HepG2 (cell line): ENCODE data around the gene TRANK1. TPM values are rescaled to one million over a fixed set of nuclear protein-coding genes. Genes with fewer than 3 reads are reported as not detected.

Source experiments
- ATAC-seq: fragments of 200-7000 bp; cut with Tn5 transposase; 3 replicates; pipeline ENCODE4 v1.9.1; 2020; ENCODE audit warnings: mild to moderate bottlenecking, moderate library complexity
- BruUV-seq: library from RNA; stranded (reverse); fragments of 400-500 nt; replicated peaks from 2 replicates; lab custom pipeline; 2021; lab: Mats Ljungman, UMichigan
- CTCF ChIA-PET: fragments of 300-600 bp; formaldehyde crosslinking; extraction: SDS; loops from one replicate; lab custom pipeline; 2021; ENCODE audit warnings: low total read pairs, inconsistent platforms, low intra/inter-chr PET ratio; lab: Yijun Ruan, JAX
- POLR2A ChIA-PET: fragments of 350-600 bp; sonication (Branson Sonifier 250); formaldehyde crosslinking; loops from one replicate; lab custom pipeline; 2020; ENCODE audit warnings: antibody characterized with exemption, inconsistent platforms; lab: Yijun Ruan, JAX
- DNase-seq: peaks from one replicate; pipeline ENCODE4 v3.0.0-alpha.2; 2015; ENCODE audit warnings: low spot score
- FAIRE-seq: peaks from 3 replicates; lab custom pipeline; 2011; peaks lifted over from hg19 to GRCh38; lab: Jason Lieb, UNC
- H2AFZ ChIP-seq: one replicate; pipeline ENCODE4 v1.6.1; 2011; ENCODE audit warnings: low read length, inconsistent platforms
- H3K27ac ChIP-seq: fragments of 300-600 bp; 3 replicates; pipeline ENCODE4 v1.8.0; 2011; ENCODE audit warnings: mixed run types, mild to moderate bottlenecking, mixed read lengths, low read length, inconsistent platforms; ENCODE audit not compliant: insufficient read depth; ENCODE audit errors: extremely low read length
- H3K27me3 ChIP-seq, 2 experiments: fragments of 200-600 bp in 1 of 2; 2 replicates in 1 of 2; 3 replicates in 1 of 2; pipeline versions ENCODE4 v1.6.0 to v1.8.0; 2011; ENCODE audit warnings: low read length in 2 of 2, mild to moderate bottlenecking in 2 of 2, moderate library complexity in 2 of 2, inconsistent platforms in 1 of 2; ENCODE audit not compliant: insufficient read depth in 2 of 2, control insufficient read depth in 1 of 2
- H3K36me3 ChIP-seq, 2 experiments: fragments of 200-600 bp in 1 of 2; replicated peaks in 1 of 2; 2 replicates in 1 of 2; 3 replicates in 1 of 2; pipeline versions ENCODE4 v1.5.1 to v1.8.0; 2011; ENCODE audit warnings: low read length in 2 of 2, inconsistent platforms in 1 of 2; ENCODE audit not compliant: insufficient read depth in 2 of 2, control insufficient read depth in 1 of 2
- H3K4me1 ChIP-seq: 2 replicates; pipeline ENCODE4 v1.5.1; 2012; ENCODE audit warnings: low read length, inconsistent platforms; ENCODE audit not compliant: insufficient read depth
- H3K4me2 ChIP-seq: 2 replicates; pipeline ENCODE4 v1.6.0; 2011; ENCODE audit warnings: low read depth, low read length, inconsistent platforms
- H3K4me3 ChIP-seq, 3 experiments: fragments of 200-600 bp in 1 of 3; sonication (generic), shearing (Covaris generic) in 1 of 3; replicated peaks in 1 of 3; 2 replicates each; pipeline ENCODE4 v1.5.1; 2011 to 2016; ENCODE audit warnings: low read length in 3 of 3, inconsistent platforms in 2 of 3, low read depth in 2 of 3, mild to moderate bottlenecking in 2 of 3, control low read depth in 1 of 3, mixed read lengths in 1 of 3; ENCODE audit not compliant: insufficient read depth in 1 of 3
- H3K79me2 ChIP-seq: one replicate; pipeline ENCODE4 v1.6.1; 2011; ENCODE audit warnings: low read length, inconsistent platforms; ENCODE audit not compliant: insufficient read depth
- H3K9ac ChIP-seq: 2 replicates; pipeline ENCODE4 v1.6.0; 2011; ENCODE audit warnings: mild to moderate bottlenecking, low read depth, low read length, inconsistent platforms; ENCODE audit not compliant: insufficient read depth
- H3K9me3 ChIP-seq: 2 replicates; pipeline ENCODE4 v1.5.1; 2012; ENCODE audit warnings: mild to moderate bottlenecking, low read length
- H4K20me1 ChIP-seq: 2 replicates; pipeline ENCODE4 v1.6.0; 2011; ENCODE audit warnings: inconsistent platforms, mild to moderate bottlenecking, low read length, moderate library complexity; ENCODE audit not compliant: insufficient read depth
- BRF2 ChIP-seq: sonication (generic); formaldehyde crosslinking; IDR thresholded peaks from 2 replicates; pipeline ENCODE4 v1.8.1; 2022; ENCODE audit warnings: mild to moderate bottlenecking, missing genetic modification reagents
- HNRNPK ChIP-seq: fragments of 200-400 bp; formaldehyde crosslinking; IDR thresholded peaks from 2 replicates; pipeline ENCODE4 v1.6.1; 2018; ENCODE audit warnings: low read length, low read depth, moderate library complexity, mild to moderate bottlenecking; ENCODE audit not compliant: poor library complexity, severe bottlenecking
- NR2F2 ChIP-seq: IDR thresholded peaks from 2 replicates; pipeline ENCODE4 v1.6.1; 2012; ENCODE audit warnings: low read depth, inconsistent platforms, borderline replicate concordance
- RFX3 ChIP-seq: IDR thresholded peaks from 2 replicates; pipeline ENCODE4 v1.6.1; 2016; ENCODE audit warnings: missing biosample characterization, missing genetic modification reagents
- TGIF2 ChIP-seq: IDR thresholded peaks from 2 replicates; pipeline ENCODE4 v1.6.1; 2016; ENCODE audit warnings: control low read depth, missing compliant biosample characterization
- ZFP41 ChIP-seq: sonication (generic); formaldehyde crosslinking; IDR thresholded peaks from 2 replicates; pipeline ENCODE4 v1.4.0; 2020; ENCODE audit warnings: mild to moderate bottlenecking, missing genetic modification reagents, borderline replicate concordance
- ZIK1 ChIP-seq: sonication (generic); formaldehyde crosslinking; IDR thresholded peaks from 2 replicates; pipeline ENCODE4 v1.5.0; 2020; ENCODE audit warnings: mild to moderate bottlenecking, low read depth, missing genetic modification reagents, borderline replicate concordance
- ZNF232 ChIP-seq: sonication (generic); formaldehyde crosslinking; IDR thresholded peaks from 2 replicates; pipeline ENCODE4 v1.4.0; 2020; ENCODE audit warnings: missing genetic modification reagents, borderline replicate concordance
- ZNF296 ChIP-seq: sonication (generic); formaldehyde crosslinking; conservative IDR thresholded peaks from 2 replicates; pipeline ENCODE4 v1.5.0; 2020; ENCODE audit warnings: mild to moderate bottlenecking, missing genetic modification reagents
- ZNF704 ChIP-seq: sonication (generic); formaldehyde crosslinking; IDR thresholded peaks from 2 replicates; pipeline ENCODE4 v1.8.1; 2023; ENCODE audit warnings: mild to moderate bottlenecking, inconsistent platforms, moderate library complexity, missing genetic modification reagents, borderline replicate concordance
- ZNF879 ChIP-seq: sonication (generic); formaldehyde crosslinking; IDR thresholded peaks from 2 replicates; pipeline ENCODE4 v1.8.1; 2023; ENCODE audit warnings: missing genetic modification reagents
- ZSCAN22 ChIP-seq: sonication (generic); formaldehyde crosslinking; IDR thresholded peaks from 2 replicates; pipeline ENCODE4 v1.4.0; 2020; ENCODE audit warnings: mild to moderate bottlenecking, missing genetic modification reagents
- WGBS: methylation state at CpG from one replicate; pipeline ENCODE4 v1.1.6; 2017; ENCODE audit warnings: low lambda C conversion rate; 5-methylcytosine and 5-hydroxymethylcytosine counted together
- in situ Hi-C: cut with HindIII; loops from 2 replicates; pipeline ENCODE4 v1.10.0; 2017; ENCODE audit warnings: low pct_unique_long_range_greater_than_20kb; ENCODE audit not compliant: extremely low pct_ligation_motif_present
- intact Hi-C: fragments of 100-400 bp; cut with micrococcal nuclease; formaldehyde crosslinking; loops from one replicate; pipeline ENCODE4 v1.10.0; 2022; ENCODE audit not compliant: unreplicated experiment
- polyA plus RNA-seq, 8 experiments: library from polyadenylated mRNA; depleted of rRNA in 3 of 8; stranded (reverse) in 7 of 8; unstranded in 1 of 8; fragments of >200 nt; fragmentation: Illumina TruSeq in 4 of 8; extraction: Trizol in 4 of 8; gene quantifications; 2 replicates each; pipeline versions ENCODE4 v1.2.1 to v1.2.3, GENCODE V29; 2011 to 2016; ENCODE audit warnings: low read depth in 4 of 8, missing spikeins in 1 of 8, mixed read lengths in 1 of 8; ENCODE audit not compliant: insufficient read depth in 1 of 8
- total RNA-seq, 5 experiments: library from RNA; depleted of rRNA; stranded (reverse); fragments of >200 nt; fragmentation: Illumina TruSeq; extraction: Trizol; gene quantifications; 2 replicates each; pipeline ENCODE4 v1.2.3, GENCODE V29; 2016; ENCODE audit warnings: low read depth in 1 of 5
- TF ChIP-seq, protein P1 (sequence below): sonication (generic); formaldehyde crosslinking; IDR thresholded peaks from 2 replicates; pipeline ENCODE4 v1.5.0; 2020; ENCODE audit warnings: mild to moderate bottlenecking, missing genetic modification reagents
- TF ChIP-seq, protein P2 (sequence below): sonication (generic); formaldehyde crosslinking; IDR thresholded peaks from 2 replicates; pipeline ENCODE4 v1.5.0; 2020; ENCODE audit warnings: mild to moderate bottlenecking, missing genetic modification reagents, borderline replicate concordance

The TRANK1 gene
- total and polyA plus RNA-seq, 2 of the 13 experiments (the other 11 are each of a cell fraction or from before 2014, with no cell fraction given) = 0.13 to 0.32 TPM

DNA sequence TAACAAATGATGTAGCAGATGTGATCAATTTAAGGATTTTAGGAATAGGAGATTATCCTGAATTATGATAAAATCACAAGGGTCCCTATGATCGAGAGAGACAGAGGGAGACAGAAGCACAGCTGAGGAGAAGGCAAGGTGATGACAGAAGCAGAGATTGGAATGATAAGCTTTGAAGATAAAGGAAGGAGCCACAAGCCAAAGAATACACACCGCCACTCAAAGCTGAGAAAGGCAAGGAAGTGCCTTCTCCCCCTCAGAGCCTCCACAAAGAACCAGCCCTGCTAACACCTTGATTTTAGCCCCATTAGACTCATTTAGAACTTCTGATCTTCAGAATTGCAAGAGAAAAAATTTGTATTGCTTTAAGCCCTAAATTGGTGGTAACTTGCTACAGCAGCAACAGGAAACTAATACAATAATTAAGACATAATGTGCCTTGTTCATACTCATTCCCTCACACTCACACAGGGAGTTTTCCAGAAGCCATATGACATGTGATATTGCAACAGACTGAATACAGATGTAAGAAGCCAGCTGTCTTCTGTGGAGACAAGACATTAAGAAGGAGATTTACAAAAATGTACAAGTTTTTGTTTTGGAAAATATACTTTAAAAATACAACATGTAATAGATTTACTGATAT lies 38.2 kb downstream of the TRANK1 start:
- Histone ChIP-seq H4K20me1 (no peaks in the 10 kb centered on the region), H3K4me2 (no peak overlapping the region), H3K4me1 (peaks cover 16% of the 10 kb centered on the region; the same call in 1 of the 2 replicates), H3K36me3 (no peaks in the 10 kb centered on the region), H3K9me3 (no peaks in the 10 kb centered on the region), H3K27me3 (no peaks in the 10 kb centered on the region), H3K79me2 (no peaks in the 10 kb centered on the region), H3K9ac (no peak overlapping the region), H3K27ac (no peak overlapping the region), H3K4me3 (no peak overlapping the region), H2AFZ (no peak overlapping the region)
- ATAC-seq = no peak
- intact Hi-C loops (no loop called here), in situ Hi-C loops (no loop called here)
- no peak for DNase-seq
- no peak for FAIRE-seq
- no TSS peak for BruUV-seq
- CTCF ChIA-PET = interaction anchor here (2.6 kb wide), 1 partner anchor 52 kb away, joined by 22 read pairs; no protein-coding TSS in a partner anchor
- WGBS = 67% methylated on average over 2 of the region's 2 CpGs
- POLR2A ChIA-PET = interaction anchor here (1.4 to 3.0 kb wide), 2 partner anchors 52 to 86 kb away, joined by 8 to 12 read pairs; partner anchors contain the start of genes EPM2AIP1 and MLH1
- TF ChIP-seq ZNF879 (CRISPR knock-in tag) = no peak
- TF ChIP-seq ZSCAN22 (CRISPR knock-in tag) = no peak
- no peak for TF ChIP-seq ZNF704 (CRISPR knock-in tag)
- TF ChIP-seq, protein P1, sequence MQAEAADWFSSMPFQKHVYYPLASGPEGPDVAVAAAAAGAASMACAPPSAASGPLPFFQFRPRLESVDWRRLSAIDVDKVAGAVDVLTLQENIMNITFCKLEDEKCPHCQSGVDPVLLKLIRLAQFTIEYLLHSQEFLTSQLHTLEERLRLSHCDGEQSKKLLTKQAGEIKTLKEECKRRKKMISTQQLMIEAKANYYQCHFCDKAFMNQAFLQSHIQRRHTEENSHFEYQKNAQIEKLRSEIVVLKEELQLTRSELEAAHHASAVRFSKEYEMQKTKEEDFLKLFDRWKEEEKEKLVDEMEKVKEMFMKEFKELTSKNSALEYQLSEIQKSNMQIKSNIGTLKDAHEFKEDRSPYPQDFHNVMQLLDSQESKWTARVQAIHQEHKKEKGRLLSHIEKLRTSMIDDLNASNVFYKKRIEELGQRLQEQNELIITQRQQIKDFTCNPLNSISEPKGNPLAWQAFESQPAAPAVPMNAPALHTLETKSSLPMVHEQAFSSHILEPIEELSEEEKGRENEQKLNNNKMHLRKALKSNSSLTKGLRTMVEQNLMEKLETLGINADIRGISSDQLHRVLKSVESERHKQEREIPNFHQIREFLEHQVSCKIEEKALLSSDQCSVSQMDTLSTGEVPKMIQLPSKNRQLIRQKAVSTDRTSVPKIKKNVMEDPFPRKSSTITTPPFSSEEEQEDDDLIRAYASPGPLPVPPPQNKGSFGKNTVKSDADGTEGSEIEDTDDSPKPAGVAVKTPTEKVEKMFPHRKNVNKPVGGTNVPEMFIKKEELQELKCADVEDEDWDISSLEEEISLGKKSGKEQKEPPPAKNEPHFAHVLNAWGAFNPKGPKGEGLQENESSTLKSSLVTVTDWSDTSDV (CRISPR knock-in tag) = no peak
- TF ChIP-seq, protein P2, sequence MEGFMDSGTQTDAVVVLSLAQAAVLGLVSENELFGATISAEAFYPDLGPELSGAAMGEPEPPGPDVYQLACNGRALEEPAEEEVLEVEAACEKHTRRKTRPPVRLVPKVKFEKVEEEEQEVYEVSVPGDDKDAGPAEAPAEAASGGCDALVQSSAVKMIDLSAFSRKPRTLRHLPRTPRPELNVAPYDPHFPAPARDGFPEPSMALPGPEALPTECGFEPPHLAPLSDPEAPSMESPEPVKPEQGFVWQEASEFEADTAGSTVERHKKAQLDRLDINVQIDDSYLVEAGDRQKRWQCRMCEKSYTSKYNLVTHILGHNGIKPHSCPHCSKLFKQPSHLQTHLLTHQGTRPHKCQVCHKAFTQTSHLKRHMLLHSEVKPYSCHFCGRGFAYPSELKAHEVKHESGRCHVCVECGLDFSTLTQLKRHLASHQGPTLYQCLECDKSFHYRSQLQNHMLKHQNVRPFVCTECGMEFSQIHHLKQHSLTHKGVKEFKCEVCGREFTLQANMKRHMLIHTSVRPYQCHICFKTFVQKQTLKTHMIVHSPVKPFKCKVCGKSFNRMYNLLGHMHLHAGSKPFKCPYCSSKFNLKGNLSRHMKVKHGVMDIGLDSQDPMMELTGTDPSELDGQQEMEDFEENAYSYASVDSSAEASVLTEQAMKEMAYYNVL = no peak
- no peak for TF ChIP-seq ZFP41 (CRISPR knock-in tag)
- no peak for TF ChIP-seq ZNF232 (CRISPR knock-in tag)
- no peak for TF ChIP-seq ZNF296
- no peak for TF ChIP-seq NR2F2
- no peak for TF ChIP-seq TGIF2 (CRISPR knock-in tag)
- no peak for TF ChIP-seq RFX3 (CRISPR knock-in tag)
- TF ChIP-seq HNRNPK = no peak
- no peak for TF ChIP-seq ZIK1
- no peak for TF ChIP-seq BRF2 (CRISPR knock-in tag)
